Measurements from ENCODE around the gene EIF3M. TPM values are rescaled to one million over a fixed set of nuclear protein-coding genes. Genes with fewer than 3 reads are reported as not detected.

EIF3M gene
- total and polyA plus RNA-seq, 2 of the 8 experiments (the other 6 are each of a cell fraction or from before 2014, with no cell fraction given), result 302 to 444 TPM

- TF ChIP-seq SP4 (IDR thresholded peaks at IDR 0.05; ENCODE audit: low read length) (no peak), POLR2A (IDR thresholded peaks at IDR 0.05; ENCODE audit: control extremely low read depth in 1 of 2, low read depth in 2 of 2, low read length in 2 of 2) (no peak), ASH2L (IDR thresholded peaks at IDR 0.05; ENCODE audit: low read length) (no peak), RFX5 (IDR thresholded peaks at IDR 0.05; ENCODE audit: borderline replicate concordance, low read depth, low read length) (no peak), BACH1 (IDR thresholded peaks at IDR 0.05; ENCODE audit: low read length) (no peak), JUND (IDR thresholded peaks at IDR 0.05; ENCODE audit: low read length) (no peak), SUZ12 (IDR thresholded peaks at IDR 0.05; ENCODE audit: low read length) (no peak), CBX5 (IDR thresholded peaks at IDR 0.05; ENCODE audit: low read depth, low read length) (no peak)
- TF ChIP-seq, protein P1, sequence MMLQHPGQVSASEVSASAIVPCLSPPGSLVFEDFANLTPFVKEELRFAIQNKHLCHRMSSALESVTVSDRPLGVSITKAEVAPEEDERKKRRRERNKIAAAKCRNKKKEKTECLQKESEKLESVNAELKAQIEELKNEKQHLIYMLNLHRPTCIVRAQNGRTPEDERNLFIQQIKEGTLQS (IDR thresholded peaks at IDR 0.05; ENCODE audit: insufficient read depth, low read depth, low read length), result no peak
Observed at GRCh38 chr11:32566517-32566916, 17.1 kb upstream of the EIF3M start (continued).

All from H1 (cell line).